Adrenal gland (tissue), 5 donors: ENCODE data around the gene ALDH3A2.
"Not testable (repeated sequence)": the region's sequence is repeated elsewhere in the genome, so short reads cannot be mapped to it uniquely, and the experiment has no call there.

ENCODE experiments used
- CTCF ChIP-seq, 6 experiments: fragments of 450-650 bp in 4 of 6; fragments of 200-600 bp in 2 of 6; sonication (generic) in 1 of 6; IDR thresholded peaks; 1 replicate in 5 of 6; 2 replicates in 1 of 6; pipeline versions ENCODE4 v1.5.1 to v1.8.0; 2016 to 2021; ENCODE audit warnings: antibody characterized with exemption in 6 of 6, mild to moderate bottlenecking in 2 of 6, moderate library complexity in 1 of 6
- POLR2A ChIP-seq, 2 donors: fragments of 450-650 bp; IDR thresholded peaks; one replicate each; pipeline ENCODE4 v1.6.1; 2017; ENCODE audit warnings: antibody characterized with exemption in 2 of 2, mild to moderate bottlenecking in 2 of 2, moderate library complexity in 1 of 2
- donor health status: DM: no; HTN: no; CAD: no.

- not testable (repeated sequence) for TF ChIP-seq CTCF, POLR2A (IDR thresholded peaks at IDR 0.05)
Observed at GRCh38 chr17:19684909-19685580, 36.5 kb downstream of the ALDH3A2 start.
